HG03354 (cell line): ENCODE results near the gene TXN.
"Not testable (repeated sequence)": the region's sequence is repeated elsewhere in the genome, so short reads cannot be mapped to it uniquely, and the experiment has no call there.

ENCODE experiments used
- ATAC-seq: cut with Tn5 transposase; IDR thresholded peaks from one replicate; pipeline ENCODE4 v1.9.1; 2021; ENCODE audit warnings: mild to moderate bottlenecking; ENCODE audit not compliant: unreplicated experiment, poor library complexity, severe bottlenecking

TXN gene

DNA sequence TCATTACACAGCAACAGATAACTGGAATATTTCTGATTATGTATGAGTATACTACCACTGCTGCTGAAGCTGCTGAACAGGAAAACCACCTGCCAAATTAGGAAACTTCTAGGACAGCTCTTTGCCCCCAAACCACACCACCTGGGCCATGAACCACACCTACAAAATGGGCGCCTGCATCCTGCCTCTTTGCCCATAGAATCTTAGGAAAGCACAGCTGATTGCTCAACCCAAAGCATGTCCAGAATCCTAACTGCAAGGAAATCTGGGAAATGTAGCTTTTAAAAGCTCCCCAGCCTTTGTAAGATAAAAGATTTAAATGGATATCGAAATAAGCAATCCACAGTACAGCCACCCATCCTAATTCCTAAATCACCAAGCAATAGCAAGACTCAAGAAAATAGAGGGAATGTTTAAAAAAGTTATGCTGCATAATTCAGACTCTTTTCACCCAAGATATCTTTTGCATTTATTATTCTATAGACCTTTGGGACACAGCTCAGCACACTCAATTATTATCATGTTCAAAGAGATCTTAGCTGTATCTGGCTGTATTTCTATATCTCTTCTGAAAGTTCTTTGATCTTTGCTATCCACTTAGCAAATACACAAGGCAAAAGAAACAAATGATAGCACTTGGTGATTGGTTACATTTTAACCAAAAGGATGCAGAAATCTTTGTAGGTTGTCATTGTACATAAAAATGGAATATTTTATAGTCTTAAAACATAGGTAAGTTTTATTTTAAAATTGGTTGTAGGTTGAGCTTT is 41.5 kb downstream of the TXN start:
- ATAC-seq: no peak

DNA sequence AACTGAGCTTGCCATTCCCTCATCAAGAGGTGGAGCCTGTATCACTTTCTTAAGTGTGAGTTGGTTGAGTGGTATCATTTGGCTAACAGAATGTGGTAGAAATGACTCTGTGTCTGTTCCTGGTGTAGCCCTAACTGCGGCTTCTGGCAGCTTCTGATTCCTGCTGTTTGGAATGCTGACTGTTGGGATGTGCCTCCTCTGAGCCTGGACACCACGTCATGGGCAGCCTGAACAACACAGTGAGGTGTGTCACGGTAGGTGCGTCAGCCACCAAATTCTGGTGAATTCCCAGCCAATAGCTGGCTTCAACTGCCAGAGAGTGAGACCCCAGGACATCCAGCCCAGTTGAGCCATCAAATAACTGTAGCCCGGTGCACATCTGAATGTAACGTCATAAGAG is 42.2 kb downstream of the TXN start:
- no peak for ATAC-seq

- ATAC-seq: no peak
These were observed 42.8 kb downstream of the TXN start for GRCh38 chr9:110213413-110214044.

GRCh38 chr9:110208031-110208430 is 48.3 kb downstream of the TXN start, which contains the start of gene C9orf152:
TSS of gene C9orf152 (minus strand) at chr9:110208159. CDS start at chr9:110207579, 580 bp downstream.
- ATAC-seq: no peak

DNA sequence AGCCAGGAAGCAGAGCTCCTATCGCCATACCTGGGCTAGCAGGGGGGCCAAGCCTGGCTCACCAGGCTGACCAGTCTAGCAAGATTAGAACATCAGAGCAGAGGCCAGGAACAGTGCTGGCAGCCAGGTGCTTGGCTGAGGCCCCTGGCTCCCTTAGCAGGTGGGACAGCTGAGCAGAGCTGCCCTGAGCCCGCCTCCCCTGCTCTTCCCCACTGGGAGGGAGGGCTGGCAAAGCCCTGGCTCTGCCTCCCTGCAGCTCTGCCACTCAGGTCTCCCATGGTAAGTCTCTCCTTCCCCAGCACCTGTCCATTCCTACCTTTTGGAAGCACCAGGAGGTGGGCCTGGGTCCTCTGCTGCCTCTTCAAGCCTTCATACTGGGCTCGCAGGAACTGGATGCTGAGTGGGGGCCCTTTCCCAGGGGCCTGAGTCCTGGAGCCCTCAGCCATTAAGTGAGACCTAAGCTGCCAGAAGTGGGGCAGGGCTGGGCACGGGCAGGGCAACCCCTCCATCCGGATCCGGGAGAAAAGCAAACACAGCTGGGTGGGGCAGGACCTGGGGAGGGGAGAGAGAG is 49.2 kb downstream of the TXN start:
- no peak for ATAC-seq

GRCh38 chr9:110206389-110206788 is 49.9 kb downstream of the TXN start:
- no peak for ATAC-seq

DNA sequence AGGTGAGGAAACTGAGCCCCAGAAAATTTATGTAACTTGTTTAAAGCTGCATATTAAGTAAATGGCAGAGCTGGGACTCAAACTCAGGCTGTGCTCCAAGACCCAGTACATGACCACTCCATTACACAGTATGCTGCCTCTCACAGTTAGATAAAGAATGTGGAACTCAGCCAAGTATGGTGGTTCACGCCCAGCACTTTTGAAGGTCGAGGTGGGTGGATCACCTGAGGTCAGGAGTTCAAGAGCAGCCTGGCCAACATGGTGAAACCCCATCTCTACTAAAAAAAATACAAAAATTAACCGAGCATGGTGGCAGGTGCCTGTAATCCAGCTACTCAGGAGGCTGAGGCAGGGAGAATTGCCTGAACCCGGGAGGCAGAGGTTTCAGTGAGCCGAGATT is 50.7 kb downstream of the TXN start:
- ATAC-seq: not testable (repeated sequence)

DNA sequence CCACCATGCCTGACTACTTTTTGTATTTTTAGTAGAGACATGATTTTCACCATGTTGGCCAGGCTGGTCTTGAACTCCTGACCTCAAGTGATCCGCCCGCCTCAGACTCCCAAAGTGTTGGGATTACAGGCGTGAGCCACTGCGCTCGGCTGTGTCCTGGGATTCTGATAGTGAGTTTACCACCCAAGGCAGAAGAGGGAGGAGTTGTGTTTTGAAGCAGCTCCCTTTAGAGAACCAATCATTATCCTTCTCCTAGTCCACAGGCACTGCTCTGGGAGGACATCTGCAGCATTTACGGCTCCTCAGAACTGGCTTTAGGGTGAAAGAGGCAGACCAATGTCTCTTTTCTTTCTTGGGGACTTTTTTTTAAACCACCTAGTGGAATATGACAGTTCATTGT is 54.1 kb downstream of the TXN start:
- ATAC-seq: no peak

DNA sequence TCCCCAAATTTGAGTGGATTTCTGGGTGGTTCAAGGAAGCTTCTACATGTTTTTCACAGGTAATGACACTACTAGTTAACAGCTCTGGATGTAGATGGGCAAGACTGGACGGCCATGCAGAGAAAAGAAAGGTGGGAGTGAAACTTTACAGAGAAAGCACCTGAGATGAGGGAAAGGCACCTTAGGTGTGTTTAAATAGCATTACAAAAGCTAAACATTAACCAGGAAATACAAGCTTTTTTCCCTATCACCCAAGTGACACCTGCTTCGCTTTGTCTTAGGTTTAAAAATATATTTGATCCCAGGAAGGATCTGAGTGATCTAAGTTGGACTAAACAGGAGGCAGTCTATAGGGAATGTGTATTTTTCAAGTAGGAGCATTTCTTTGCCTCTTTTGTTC is 56.7 kb downstream of the TXN start:
- no peak for ATAC-seq

- ATAC-seq: no peak
These were observed 58.0 kb downstream of the TXN start for GRCh38 chr9:110198357-110198756.

GRCh38 chr9:110197330-110198187 is 58.7 kb downstream of the TXN start:
- no peak for ATAC-seq

- ATAC-seq: not testable (repeated sequence)
These were observed 60.2 kb downstream of the TXN start for GRCh38 chr9:110196084-110196499.
